Stimulated activated CD8-positive, alpha-beta memory T cell treated with anti-CD3 and anti-CD28 coated beads, Interleukin-15, amount 100 ng/mL, for 1 hour (primary cell): ENCODE data around the gene P2RY11.

Experiments
- DNase-seq: peaks from one replicate; pipeline ENCODE4 v3.0.0-alpha.2; 2020; ENCODE audit warnings: low read depth

The P2RY11 gene

DNA sequence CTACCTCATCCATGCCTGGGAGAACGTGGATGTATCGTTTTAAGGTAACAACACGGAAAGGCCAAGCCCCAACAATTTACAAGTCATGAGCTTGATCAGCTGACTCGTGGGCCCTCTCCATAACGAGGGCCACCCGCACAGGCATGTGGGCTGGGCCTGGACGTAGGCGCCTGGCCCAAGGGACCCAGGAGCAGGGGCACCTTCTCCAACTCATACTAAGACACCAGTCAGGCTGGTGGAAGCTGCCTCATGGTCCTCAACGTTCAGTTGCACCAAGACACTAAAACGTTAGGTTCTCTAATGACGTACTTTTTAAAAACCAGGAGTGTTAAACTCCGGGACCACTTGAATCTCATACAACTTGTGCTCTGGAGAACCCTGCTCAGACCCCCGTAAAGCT is 30.0 kb downstream of the P2RY11 start:
- DNase-seq: no peak

DNA sequence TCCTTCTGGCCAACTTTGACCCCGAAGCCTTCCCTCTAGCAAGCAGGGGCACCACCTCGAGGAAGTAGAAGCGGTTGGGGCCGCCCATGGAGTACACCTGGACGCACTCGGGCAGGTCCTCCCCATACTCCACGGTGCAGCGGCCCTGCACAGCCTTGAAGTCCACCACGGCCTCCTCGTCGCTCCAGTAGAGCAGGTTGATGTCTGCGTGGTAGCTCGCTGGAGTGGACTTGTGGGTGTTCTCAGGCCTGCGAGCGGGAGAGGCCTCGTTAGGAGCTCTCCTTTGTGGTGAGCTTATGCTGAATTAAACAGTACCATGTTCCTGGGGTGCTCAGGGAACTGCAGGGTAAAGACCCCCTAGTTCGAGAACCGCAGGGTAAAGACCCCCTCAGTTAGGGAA is 30.5 kb downstream of the P2RY11 start:
- no peak for DNase-seq

DNA sequence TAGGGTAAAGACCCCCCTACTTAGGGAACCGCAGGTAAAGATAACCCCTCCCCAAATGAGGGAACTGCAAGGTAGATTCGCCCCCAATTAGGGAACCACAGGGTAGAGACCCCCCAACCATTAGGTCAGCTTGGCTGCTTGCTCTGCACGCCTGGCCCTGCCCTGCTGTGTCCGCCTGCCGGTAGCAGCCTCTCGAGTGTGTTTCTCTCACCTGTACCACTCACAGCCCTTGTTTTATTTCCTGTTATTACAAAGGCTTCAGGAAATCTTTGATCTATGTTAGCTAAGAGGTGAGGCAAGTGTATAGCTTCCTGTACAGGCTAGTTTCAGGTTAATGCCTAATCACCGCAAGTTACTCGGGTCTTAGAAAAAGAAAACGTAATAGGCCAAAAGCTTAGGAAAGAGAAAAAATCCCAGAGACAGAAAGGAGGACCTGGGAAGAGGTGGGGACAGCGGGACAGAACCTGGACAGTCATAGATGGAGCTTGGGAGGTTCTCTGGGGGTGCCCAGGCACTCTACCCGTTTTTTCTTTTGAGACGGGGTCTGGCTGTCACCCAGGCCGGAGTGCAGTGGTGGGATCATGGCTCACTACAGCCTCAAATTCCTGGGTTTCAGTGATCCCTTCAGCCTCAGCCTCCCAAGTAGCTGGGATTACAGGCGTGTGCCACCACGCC is 31.3 kb downstream of the P2RY11 start:
- DNase-seq: no peak

DNA sequence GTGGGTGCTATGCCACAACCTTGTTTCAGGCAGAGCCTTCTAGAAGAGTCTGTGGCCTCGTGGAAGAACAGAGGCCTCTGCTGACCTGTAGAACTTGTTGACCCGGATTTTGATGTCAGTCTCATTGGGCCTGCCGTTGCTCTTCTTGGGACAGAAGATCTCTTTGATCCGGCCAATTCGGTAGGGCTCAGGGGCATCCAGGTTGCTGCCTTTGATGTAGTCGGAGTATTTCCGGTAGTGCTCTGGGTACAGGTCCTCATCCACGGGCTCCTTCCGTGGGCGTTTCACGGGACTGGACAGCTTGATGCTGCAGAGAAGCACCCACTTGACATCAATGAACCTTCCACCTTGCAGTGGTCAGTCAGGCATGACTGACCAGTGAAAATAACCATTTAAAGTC is 32.2 kb downstream of the P2RY11 start:
- no peak for DNase-seq

DNA sequence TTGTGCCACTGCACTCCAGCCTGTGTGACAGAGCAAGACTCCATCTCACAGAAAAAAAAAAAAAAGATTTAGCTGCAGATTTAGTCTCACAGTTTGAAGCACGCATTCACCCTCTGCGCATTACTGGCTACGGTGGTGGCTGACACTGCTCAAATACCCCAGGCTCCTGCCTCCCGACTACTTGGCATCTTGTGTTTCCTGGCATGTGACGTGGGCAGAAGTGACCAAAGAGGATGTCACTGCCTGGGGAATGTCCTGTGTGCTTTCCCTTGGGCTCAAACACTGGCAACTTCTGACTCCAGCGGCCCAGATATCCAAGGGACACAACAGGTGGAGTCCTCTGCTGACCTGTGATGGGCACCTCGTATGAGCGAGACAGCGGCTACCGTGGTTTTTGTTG is 32.9 kb downstream of the P2RY11 start:
- no peak for DNase-seq

DNA sequence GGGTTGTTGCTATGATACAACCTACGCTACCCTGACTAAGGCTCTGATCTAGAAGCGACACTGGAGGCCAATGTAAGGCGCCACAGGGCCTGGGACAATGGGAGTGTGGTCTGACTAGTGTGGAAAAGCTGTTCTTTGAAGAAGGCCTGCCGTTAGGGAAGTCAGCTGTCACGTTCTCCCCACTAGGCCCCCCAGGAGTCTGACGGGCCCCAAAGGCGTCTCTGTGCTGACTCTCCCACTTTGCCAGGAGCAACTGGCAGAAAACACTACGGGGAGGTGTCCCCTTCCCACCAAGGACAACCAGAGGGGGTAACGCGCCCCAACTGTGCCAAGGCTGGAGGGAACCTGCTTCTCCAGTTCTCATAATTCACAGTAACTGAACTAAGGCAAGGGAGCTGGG is 33.5 kb downstream of the P2RY11 start:
- DNase-seq: no peak

DNA sequence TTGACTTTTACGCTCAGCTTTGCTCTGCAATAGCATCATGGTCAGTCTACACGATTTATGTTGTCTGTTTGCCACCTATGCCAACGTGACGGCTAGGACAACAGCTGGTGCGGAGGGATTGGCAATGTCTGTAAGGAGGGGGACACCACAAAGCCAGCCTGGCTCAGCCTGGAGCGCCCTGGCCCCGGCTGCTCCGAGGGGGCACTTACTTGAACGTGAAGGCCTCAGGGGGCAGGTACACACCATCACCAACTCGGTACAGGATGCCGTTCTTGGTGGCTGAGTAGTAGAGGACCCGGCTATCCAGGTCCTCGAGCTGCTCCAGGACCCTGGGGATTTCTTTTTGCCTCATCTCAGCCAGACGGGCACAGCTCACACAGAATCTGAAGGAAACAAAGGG is 34.6 kb downstream of the P2RY11 start:
- no peak for DNase-seq

DNA sequence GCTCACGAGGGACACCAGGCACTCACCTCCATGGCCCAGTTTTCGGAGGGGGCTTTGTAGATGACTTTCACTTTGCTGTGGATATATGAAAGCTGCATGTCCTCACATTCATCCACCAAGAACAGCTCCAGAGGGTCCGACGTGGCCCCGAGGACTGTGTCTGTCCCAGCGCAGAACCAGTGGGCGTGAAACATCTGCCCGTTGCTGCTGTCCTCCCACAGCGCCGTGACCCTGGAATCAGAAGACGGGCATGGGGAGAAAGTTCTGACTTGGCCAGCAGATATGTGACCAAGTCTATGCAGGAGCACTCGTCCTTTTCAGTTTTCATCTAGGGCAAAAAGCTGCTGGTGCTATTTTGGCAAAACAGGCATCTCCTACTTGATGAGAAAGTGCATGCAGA is 37.9 kb downstream of the P2RY11 start:
- DNase-seq: no peak

DNA sequence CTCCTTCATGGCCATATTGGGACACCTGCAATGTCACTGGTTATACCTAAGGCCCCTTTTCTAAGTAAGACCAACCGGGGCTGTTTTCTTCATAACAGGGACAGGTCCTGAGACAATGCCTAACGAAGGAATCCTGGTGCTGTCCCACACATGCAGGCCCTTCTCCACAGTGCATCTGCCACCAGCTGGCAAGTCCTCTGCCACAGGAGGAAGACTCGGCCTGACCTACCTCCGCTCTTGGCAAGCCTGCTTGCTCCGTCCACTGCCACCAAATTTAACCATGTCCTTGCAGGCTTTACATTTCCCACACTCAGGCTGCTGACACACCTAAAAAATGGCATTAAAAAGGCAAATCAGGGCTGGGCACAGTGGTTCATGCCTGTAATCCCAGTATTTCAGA is 40.0 kb downstream of the P2RY11 start:
- DNase-seq: no peak

DNA sequence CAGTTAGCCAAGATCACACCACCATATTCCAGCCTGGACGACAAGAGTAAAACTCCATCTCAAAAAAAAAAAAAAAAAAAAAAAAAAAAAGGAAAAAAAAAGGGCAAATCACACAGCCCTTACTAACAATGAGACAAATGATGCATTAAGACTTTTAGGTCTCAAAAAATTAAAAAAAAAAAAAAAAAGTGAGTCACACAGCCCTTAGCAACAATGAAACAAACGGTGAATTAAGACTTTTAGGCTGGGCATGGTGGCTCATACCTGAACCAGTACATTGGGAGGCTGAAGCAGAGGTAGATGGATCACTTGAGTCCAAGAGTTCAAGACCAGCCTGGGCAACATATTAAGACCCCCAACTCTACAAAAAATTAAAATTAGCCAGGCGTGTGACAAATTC is 40.6 kb downstream of the P2RY11 start:
- DNase-seq: no peak

DNA sequence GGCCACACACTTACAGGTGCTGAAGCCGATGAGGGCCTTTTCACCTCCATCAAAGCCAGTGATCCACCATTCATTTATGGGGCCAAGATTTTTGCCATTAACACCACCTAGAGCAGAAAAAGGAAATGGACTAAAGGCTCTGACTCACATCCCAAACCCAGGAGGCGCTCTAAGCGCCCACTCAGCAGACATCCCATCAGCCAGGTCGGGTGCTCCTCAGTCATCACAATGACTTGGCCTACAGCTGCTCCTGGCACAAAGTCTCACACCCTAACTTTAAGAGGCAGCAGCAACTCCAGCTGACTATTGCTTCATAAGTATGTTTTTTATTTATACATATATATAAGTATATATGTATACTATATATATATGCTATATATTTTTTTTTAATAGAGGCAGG is 44.3 kb downstream of the P2RY11 start:
- DNase-seq: no peak

DNA sequence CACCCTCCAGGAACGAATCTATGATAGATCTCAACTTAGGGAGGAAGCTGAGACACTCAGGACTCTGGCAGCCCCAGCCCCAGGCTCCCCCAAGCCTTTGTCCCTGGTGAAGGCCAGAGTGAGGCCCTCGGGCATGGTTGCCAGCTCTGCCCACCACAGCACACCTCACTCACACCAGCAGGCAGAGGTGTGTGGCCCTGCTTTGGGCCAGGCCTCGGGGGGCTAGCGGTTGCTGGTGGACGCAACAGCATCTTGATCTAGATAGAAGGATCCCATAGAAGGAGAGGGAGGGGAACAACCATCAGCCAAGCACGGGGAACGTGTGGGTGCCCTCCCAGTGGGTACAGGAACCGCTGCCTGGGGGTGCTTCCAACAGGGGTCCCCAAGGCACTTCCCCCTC is 46.6 kb downstream of the P2RY11 start:
- DNase-seq: no peak

DNA sequence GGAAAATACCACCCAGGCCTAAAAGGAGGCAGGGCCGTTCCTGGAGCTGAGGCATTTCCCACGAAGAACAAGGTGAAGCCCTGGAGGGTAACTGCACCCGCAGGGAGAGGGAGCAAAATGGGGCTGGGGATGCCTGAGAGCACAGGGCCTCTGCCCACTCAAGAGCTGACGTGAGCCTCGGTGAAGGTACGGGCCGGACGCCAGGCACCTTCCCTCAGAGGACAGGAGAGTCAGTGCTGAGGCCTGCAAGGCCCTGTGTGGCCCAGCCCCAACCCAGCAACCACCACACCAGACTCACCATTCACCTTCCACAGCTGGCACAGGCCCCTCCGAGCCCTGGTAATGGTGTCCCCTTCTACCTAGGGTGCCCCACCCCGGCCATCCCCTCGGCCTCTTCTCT is 47.0 kb downstream of the P2RY11 start:
- no peak for DNase-seq

DNA sequence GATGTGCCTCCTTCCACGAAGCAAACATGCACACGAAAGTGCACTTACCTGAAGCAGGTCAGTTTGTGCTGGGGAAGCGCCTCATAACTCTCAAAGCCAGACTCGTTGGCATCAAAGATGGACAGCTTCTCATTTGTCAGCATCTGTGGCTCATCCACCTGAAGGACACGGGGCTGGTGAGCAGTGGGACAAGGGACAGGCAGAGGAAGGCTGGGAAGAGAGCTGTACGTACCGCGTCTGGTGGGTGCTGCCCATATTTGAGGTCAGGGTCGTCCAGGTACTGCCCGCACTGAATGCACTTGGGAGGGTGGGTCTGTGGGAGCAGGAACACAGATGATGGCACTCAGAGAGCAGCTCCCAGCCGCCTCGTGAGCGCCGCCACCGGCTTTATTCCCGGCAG is 48.1 kb downstream of the P2RY11 start:
- DNase-seq: no peak

DNA sequence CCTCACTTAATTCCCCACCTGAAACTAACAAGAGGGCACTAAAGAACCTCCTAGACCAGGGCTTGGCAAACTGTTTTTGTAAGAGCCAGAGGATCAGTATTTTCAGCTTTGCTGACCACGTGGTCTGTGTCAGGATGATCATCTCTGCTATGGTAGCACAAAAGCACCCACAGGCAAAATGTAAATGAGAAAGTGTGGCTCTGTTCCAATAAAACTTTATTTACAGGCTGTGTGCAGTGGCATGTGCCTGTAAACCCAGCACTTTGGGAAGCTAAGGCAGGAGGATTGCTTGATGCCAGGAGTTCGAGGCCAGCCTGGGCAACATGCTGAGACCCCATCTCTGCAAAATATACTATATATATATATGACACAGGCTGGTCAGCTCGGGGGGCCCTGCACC is 52.0 kb downstream of the P2RY11 start:
- no peak for DNase-seq
